Dermis microvascular lymphatic vessel endothelial cell (primary cell): ENCODE data around the gene ESR1. TPM values are rescaled to one million over a fixed set of nuclear protein-coding genes. Genes with fewer than 3 reads are reported as not detected.

Experiments used
- DNase-seq, 2 donors: peaks; one replicate each; pipeline versions ENCODE4 v3.0.0 to v3.0.0-alpha.2; 2010; ENCODE audit warnings: low read depth in 2 of 2
- total RNA-seq: library from RNA; depleted of rRNA; stranded (reverse); fragments of >200 nt; gene quantifications from 2 replicates; pipeline ENCODE4 v1.2.1, GENCODE V29; 2014

ESR1 gene
- total RNA-seq, 1 donor from 2014 or later = not detected

- no peak for DNase-seq
These were observed 363.5 kb downstream of the ESR1 start for GRCh38 chr6:152170702-152171667.

DNA sequence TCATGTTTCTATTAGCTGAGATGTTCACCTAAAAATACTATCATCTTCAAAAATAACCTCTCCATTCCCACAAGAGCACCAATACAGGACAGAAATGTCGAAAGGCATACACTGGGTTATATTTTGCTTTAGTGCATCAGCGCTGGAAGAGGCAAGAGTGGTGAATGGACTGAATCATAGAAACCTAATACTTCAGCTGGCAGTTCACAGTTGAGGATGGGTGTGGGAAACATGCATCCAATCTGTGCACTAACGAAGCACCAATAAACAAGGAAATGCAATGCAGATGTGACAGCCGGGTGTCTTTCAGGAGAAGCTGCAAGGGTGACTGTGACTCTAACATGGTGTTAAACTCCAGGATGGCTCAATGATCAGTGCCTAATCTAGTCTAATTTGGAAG lies 365.8 kb downstream of the ESR1 start:
- DNase-seq = no peak

GRCh38 chr6:152173957-152174356 lies 366.5 kb downstream of the ESR1 start:
- DNase-seq = no peak

GRCh38 chr6:152176268-152176667 lies 368.8 kb downstream of the ESR1 start:
- no peak for DNase-seq
